Sigmoid colon (tissue), 4 donors: ENCODE results near the gene ZNF335.

Experiments
- CTCF ChIP-seq, 4 experiments: fragments of 450-650 bp in 3 of 4; fragments of 200-600 bp in 1 of 4; IDR thresholded peaks; one replicate each; pipeline ENCODE4 v1.5.1; 2016 to 2019; ENCODE audit warnings: antibody characterized with exemption in 4 of 4, mild to moderate bottlenecking in 3 of 4, moderate library complexity in 2 of 4
- EP300 ChIP-seq, 4 donors: sonication (generic); formaldehyde crosslinking; IDR thresholded peaks; one replicate each; pipeline ENCODE4 v1.6.1; 2017; ENCODE audit warnings: antibody characterized with exemption in 4 of 4
- POLR2A ChIP-seq, 2 donors: fragments of 450-650 bp; IDR thresholded peaks; one replicate each; pipeline ENCODE4 v1.6.1; 2016; ENCODE audit warnings: antibody characterized with exemption in 2 of 2, mild to moderate bottlenecking in 2 of 2, moderate library complexity in 2 of 2
- POLR2AphosphoS5 ChIP-seq, 4 donors: sonication (generic); formaldehyde crosslinking; IDR thresholded peaks; one replicate each; pipeline ENCODE4 v1.6.1; 2017; ENCODE audit warnings: antibody characterized with exemption in 4 of 4

DNA sequence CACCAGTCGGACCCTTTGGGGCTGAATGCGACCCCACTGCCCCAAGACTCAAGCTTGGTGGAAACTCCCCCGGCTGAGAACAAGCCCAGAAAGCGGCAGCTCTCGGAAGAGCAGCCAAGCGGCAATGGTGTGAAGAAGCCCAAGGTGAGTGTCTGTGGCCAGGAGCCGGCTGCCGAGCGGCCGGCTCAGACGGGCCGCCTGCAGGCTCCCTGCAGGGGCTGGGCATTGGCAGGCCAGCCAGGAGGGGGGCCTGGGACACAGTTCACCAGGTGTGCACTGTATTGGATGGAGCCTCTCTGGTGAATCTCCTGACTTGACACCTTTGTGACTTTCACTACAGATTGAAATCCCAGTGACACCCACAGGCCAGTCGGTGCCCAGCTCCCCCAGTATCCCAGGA, 31.5 kb downstream of the ZNF335 start:
- TF ChIP-seq CTCF (IDR thresholded peaks at IDR 0.05) (no peak), POLR2AphosphoS5 (IDR thresholded peaks at IDR 0.05) (no peak), POLR2A (IDR thresholded peaks at IDR 0.05) (no peak), EP300 (IDR thresholded peaks at IDR 0.05) (no peak)
